Caki2 (cell line): ENCODE measurements around the gene ZHX3. TPM values are rescaled to one million over a fixed set of nuclear protein-coding genes. Genes with fewer than 3 reads are reported as not detected.

Source experiments
- DNase-seq: peaks from one replicate; pipeline ENCODE4 v3.0.0-alpha.2; 2015; ENCODE audit warnings: low read depth
- in situ Hi-C: cut with HindIII; loops from 2 replicates; pipeline ENCODE4 v1.10.0; 2016; ENCODE audit warnings: low sequenced_read_pairs, low pct_unique_long_range_greater_than_20kb, mixed read lengths
- total RNA-seq: library from RNA; depleted of rRNA; stranded (reverse); fragments of >200 nt; shearing (Covaris generic); gene quantifications from 2 replicates; pipeline ENCODE4 v1.2.3, GENCODE V29; 2014; ENCODE audit warnings: low replicate concordance

ZHX3 gene
- total RNA-seq, 1 experiment from 2014 or later: 5.9 TPM

DNA sequence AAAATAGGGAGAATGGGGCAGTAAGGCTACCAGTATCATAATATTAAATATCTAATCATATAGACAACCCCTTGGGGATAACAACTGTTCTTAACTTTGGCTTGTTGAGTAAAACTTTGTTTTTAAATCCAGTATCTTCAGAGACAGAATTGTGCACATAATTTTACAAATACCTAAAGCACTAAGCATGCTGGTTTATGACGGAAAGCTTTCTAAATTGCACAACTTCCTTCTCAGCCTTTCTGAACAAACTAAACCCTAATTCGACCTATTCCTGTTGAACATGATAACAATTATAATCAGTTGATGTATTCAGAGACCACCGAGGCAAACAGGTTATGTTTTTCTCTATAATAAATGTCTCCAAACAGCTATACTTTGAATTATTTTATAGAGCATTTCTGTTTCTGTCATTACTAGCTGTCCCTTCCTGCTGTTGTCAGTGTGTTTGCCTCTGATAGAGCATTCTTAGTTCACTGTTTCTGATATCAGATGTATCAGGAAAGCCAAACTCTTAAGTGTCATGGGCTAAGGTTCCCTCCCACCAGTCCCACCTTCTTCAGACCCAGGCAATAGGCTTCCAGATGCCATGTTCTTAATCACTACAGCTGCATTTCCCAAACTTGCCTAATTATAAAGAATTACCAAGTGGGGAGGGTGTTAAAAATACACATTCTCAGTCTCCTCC is 8.7 kb downstream of the ZHX3 start:
- no peak for DNase-seq
- in situ Hi-C loops: no loop called here

DNA sequence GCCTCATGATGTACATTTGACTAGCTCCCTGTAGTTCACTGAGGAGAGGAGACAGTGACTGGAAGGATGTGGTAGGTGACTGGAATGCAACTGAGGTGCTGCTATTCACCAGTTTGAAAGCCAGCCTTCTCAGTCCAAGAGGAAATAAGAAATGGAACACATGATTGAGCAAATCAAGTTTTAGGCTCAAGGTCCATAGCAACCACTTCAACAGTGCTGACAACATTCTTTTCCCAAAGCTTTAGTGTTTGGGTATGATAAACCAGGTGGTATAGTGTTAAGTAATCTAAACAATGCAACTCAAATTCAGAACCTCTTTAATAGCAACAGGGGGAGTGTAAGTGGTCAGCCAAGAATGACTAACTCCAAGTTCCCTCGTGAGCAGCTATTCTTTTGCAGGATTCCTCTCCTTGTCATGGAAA is 9.2 kb downstream of the ZHX3 start:
- peak; percentile 84 for DNase-seq
- in situ Hi-C loops: no loop called here

GRCh38 chr20:41307021-41307420 is 10.5 kb downstream of the ZHX3 start:
- no peak for DNase-seq
- in situ Hi-C loops: no loop called here

GRCh38 chr20:41306061-41306727 is 11.3 kb downstream of the ZHX3 start:
- in situ Hi-C loops: no loop called here

DNA sequence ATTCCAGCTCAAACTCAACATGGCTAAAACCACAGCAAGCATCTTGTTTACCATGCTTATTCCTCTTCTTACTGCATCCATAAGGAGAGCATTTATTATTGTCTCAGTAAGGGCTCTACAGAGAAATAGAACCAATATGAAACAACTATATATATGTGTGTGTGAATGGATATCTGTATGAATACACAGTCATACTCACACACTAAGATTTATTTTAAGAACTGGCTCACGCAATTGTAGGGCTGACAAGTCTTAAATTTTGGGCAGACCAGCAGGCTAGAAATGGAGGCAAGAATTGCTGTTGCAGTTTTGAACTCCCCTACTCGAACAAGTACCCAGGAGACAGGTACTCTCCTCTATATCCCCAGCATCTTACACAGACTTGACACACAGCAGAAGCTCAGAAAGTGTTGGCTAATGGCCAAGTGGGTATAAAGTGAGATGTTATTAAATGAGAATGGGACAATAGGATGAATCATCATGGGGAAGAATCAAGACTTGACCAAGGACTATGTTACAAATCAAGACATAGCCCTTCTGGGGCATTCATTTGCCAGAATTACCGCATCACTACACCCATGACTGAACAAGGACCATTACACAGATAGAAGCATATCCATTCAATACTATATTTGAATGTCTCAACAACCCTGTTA is 13.0 kb downstream of the ZHX3 start:
- DNase-seq: no peak
- in situ Hi-C loops: no loop called here

More at GRCh38 chr20:41306061-41306727, 11.3 kb downstream of the ZHX3 start:
- DNase-seq: no peak

DNA sequence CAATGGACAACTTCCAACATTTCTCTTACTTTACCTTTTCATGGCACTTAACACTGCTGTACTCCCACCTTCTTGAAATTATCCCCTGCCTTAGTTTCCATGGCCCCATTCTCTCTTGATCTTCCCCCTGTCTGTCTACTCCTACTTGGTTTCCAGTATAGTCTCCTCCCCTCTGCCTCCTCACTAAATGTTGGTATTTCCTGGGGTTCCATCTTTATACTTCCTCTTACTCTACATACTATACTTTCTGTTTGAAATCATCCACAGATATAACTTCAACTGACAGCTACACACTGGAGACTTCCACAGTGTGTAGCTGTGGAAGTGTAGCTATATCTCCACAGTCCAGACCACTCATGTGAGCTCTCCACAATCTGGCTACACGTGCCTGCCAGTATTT is 13.5 kb downstream of the ZHX3 start:
- DNase-seq: no peak
- in situ Hi-C loops: no loop called here

DNA sequence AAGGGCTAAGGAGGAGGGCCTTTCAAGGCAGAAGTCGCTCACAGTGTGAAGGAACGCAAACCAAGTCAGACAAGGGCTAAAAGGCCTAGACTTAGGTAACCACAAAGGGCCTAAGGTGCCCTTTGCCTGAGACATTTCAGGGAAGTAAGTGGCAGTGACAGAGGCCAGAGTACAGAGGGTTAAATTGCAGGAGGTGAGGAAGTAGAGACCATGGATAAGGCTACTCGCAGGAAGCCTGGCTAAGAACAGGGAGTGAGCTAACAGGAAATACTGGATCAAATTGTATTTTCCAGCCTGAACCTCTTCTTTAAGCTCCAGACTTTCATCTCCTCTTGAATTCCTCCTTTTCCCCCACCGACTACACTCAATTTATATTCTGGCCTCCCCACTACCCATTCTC is 16.6 kb downstream of the ZHX3 start:
- in situ Hi-C loops: no loop called here
- DNase-seq: no peak

- DNase-seq: no peak
- in situ Hi-C loops: no loop called here
Measured at GRCh38 chr20:41300383-41300782, 17.1 kb downstream of the ZHX3 start.

GRCh38 chr20:41299899-41300298 is 17.6 kb downstream of the ZHX3 start:
- in situ Hi-C loops: no loop called here
- no peak for DNase-seq

DNA sequence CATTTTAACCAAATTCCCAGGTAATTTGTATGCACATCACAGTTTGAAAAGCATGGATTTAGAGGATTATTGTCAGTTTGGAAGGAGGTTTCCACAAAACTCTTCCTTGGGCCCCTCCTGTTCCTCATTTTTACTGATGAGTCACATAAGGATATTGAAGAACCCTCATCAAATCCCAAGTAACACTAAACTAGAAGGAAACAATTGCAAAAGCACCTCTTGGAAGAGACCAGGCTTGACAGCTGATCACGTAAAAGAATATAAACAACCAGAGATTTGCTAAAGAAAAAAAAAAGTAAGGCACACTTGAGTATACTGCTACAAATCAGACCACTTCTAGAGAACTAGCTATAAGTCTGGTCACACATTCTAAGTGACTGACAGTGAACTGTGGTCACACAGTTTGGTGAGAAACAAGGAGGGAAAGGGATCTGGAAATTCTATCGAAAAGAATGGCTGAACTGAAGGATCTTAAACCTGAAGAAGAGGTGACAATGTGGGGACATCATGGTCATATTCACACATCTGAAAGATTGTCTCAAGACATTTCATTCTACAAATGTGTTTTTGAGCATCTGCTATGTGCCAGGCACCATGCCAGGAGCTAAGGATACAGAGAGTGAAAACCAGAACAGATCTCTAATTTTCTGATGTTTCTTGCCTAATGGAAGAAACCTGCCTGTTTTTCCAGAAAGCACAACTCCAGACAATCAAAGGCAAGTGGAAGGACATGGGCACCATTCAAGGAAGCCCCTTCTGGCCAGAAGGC is 24.1 kb downstream of the ZHX3 start:
- in situ Hi-C loops: no loop called here
- no peak for DNase-seq

DNA sequence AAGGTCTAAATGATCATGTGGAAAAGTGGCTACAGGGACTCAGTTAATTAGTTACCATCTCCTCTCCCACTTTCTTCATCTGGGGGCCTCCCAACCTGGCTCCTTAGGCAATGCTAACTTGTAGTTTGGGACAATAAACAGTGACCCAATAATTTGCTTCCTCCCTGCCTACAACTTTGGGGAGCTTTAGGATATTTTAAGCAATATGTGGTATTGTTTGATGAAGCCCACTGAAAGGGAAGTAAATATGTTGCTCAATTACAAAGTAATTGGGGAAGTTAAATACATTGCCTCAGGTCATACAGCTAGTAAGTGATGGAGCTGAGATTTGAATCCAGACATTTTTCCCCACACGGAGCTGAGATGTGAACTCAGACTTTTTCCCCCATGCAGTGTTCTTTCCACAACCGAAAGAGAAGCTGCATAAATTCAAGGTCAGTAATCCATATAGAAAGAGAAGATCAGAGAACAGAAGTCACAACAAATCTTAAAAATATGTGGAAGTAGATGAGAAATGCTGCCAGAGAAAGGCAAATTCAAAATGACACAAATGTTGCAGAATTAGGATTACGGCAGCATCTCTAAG is 26.6 kb downstream of the ZHX3 start:
- no peak for DNase-seq
- in situ Hi-C loops: no loop called here

DNA sequence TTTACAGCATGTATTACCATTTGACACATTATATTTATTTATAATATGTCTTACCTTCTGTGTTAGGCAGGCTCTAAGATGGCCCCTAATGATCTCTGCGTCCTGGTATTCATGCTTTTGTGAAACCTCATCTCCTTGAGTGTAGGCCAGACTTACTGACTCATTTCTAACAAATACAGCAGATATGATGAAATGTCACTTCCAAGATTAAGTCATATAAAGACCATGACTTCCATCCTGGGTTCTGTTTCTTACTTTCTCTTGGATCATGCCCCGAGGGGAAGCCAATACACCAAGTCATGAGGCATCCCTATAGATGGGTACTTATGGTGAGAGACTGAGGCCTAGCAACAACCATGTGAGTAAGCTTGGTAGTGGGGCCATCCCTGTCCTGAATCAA is 30.2 kb downstream of the ZHX3 start:
- DNase-seq: no peak
- in situ Hi-C loops: no loop called here

DNA sequence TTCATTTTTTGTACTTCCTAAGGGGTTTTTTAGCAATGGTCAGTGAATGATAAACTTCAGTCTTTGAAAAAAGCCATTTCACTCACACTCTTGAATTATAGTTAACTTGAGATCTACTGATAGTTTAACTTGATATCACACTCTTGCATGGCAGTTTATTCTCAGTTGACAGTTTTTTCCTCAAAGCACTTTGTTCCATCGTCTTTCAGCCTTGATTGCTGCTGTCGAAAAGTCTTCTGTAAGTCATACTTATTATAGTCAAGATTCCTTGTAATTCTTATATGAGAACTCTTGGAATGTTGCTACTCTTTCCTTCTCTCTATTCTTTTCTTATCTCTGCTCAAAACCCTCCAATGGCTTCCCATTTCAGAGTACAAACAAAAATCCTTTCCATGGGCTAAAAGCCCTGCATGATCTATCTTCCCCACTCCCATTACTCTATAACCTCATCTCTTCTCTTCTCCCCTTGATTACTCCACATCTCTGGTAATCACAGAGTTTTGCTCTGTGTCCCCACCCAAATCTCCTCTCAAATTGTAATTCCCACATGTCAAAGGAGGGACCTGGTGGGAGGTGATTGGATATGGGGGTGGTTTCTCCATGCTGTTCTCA is 31.2 kb downstream of the ZHX3 start:
- no peak for DNase-seq

GRCh38 chr20:41279546-41280225 is 37.8 kb downstream of the ZHX3 start:
- in situ Hi-C loops: no loop called here

More for the DNA sequence above, 31.2 kb downstream of the ZHX3 start:
- in situ Hi-C loops: no loop called here

DNA sequence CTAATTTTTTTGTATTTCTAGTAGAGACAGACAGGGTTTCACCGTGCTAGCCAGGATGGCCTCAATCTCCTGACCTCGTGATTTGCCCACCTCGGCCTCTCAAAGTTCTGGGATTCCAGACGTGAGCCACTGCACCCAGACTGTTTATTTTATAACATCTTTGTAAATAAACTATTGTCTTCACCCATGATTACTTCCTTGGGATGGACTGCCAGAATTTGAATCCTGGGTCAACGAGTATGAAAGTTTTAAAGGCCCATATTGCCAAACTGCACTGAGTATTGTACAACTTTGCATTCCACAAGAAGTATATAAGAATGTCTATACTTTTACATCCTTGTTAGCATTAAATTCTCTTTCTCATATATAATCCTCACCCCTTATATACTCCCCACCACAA is 38.6 kb downstream of the ZHX3 start:
- in situ Hi-C loops: no loop called here
- DNase-seq: no peak

More at GRCh38 chr20:41279546-41280225, 37.8 kb downstream of the ZHX3 start:
- no peak for DNase-seq

GRCh38 chr20:41277049-41277448 is 40.5 kb downstream of the ZHX3 start:
- in situ Hi-C loops: no loop called here
- no peak for DNase-seq

- DNase-seq: no peak
- in situ Hi-C loops: no loop called here
Measured at GRCh38 chr20:41276317-41276751, 41.2 kb downstream of the ZHX3 start.
